Activated CD4-positive, alpha-beta T cell treated with anti-CD3 and anti-CD28 coated beads, Interleukin-2, amount 10 ng/mL, durations not matched to agents 7 days and 5 days (primary cell): ENCODE measurements around the gene NAT10. TPM values are rescaled to one million over a fixed set of nuclear protein-coding genes. Genes with fewer than 3 reads are reported as not detected.

ENCODE experiments used
- CTCF ChIA-PET: fragments of 350-600 bp; sonication (Branson Sonifier 250); formaldehyde crosslinking; loops from one replicate; lab custom pipeline; 2021; ENCODE audit warnings: antibody characterized with exemption; lab: Charles Lee
- POLR2A ChIA-PET: fragments of 350-600 bp; sonication (Branson Sonifier 250); formaldehyde crosslinking; loops from one replicate; lab custom pipeline; 2021; ENCODE audit warnings: antibody characterized with exemption; lab: Charles Lee
- DNase-seq: peaks from one replicate; pipeline ENCODE4 v3.0.0-alpha.2; 2020
- H3K27ac Mint-ChIP-seq: one replicate; pipeline ENCODE4 v1.8.0; 2021; ENCODE audit warnings: mild to moderate bottlenecking, moderate library complexity, mixed read lengths
- H3K27me3 Mint-ChIP-seq: one replicate; pipeline ENCODE4 v1.8.0; 2021; ENCODE audit warnings: mixed read lengths
- H3K36me3 Mint-ChIP-seq: one replicate; pipeline ENCODE4 v1.8.0; 2021; ENCODE audit warnings: low read depth, mixed read lengths
- H3K4me1 Mint-ChIP-seq: one replicate; pipeline ENCODE4 v1.8.0; 2021; ENCODE audit warnings: mixed read lengths
- H3K4me3 Mint-ChIP-seq: one replicate; pipeline ENCODE4 v1.8.0; 2021; ENCODE audit warnings: mild to moderate bottlenecking, moderate library complexity, mixed read lengths
- H3K9me3 Mint-ChIP-seq: one replicate; pipeline ENCODE4 v1.8.0; 2021; ENCODE audit warnings: mixed read lengths
- total RNA-seq, 2 experiments: library from RNA; stranded (reverse); gene quantifications; one replicate each; pipeline ENCODE4 v1.2.3, GENCODE V29; 2021

The NAT10 gene
- total RNA-seq, 2 experiments from 2014 or later, result 73.4 to 82.2 TPM

- POLR2A ChIA-PET, result no interaction called here
- H3K36me3 Mint-ChIP-seq, result no peaks in the 10 kb centered on the region
- peaks cover 2% of the 10 kb centered on the region for H3K4me1 Mint-ChIP-seq
Observed at GRCh38 chr11:34189191-34189590, 83.8 kb downstream of the NAT10 start.

GRCh38 chr11:34190192-34191139, 85.0 kb downstream of the NAT10 start:
- ChIA-PET POLR2A (no interaction called here), CTCF (interaction anchor here (10.0 kb wide), 1 partner anchor 15 kb away, joined by 77 read pairs; no protein-coding TSS in a partner anchor)
- Mint-ChIP-seq H3K27me3 (peaks cover 8% of the 10 kb centered on the region), H3K9me3 (no peaks in the 10 kb centered on the region), H3K27ac (no peak overlapping the region), H3K36me3 (no peaks in the 10 kb centered on the region), H3K4me1 (peaks cover 2% of the 10 kb centered on the region), H3K4me3 (no peak overlapping the region)
- DNase-seq, result no peak

More at GRCh38 chr11:34189191-34189590, 83.8 kb downstream of the NAT10 start:
- peaks cover 8% of the 10 kb centered on the region for H3K27me3 Mint-ChIP-seq
- H3K27ac Mint-ChIP-seq, result no peak overlapping the region
- CTCF ChIA-PET, result interaction anchor here (0.6 to 10.0 kb wide), 3 partner anchors 14 to 1760 kb away, joined by 3 to 77 read pairs (median 3); no protein-coding TSS in a partner anchor
- H3K9me3 Mint-ChIP-seq, result no peaks in the 10 kb centered on the region
- no peak for DNase-seq
- no peak overlapping the region for H3K4me3 Mint-ChIP-seq

GRCh38 chr11:34191578-34191977, 86.1 kb downstream of the NAT10 start:
- Mint-ChIP-seq H3K36me3 (no peaks in the 10 kb centered on the region), H3K27ac (no peak overlapping the region), H3K27me3 (peaks cover 8% of the 10 kb centered on the region), H3K4me1 (peaks cover 2% of the 10 kb centered on the region), H3K9me3 (no peaks in the 10 kb centered on the region), H3K4me3 (no peak overlapping the region)
- CTCF ChIA-PET, result interaction anchor here (0.7 to 10.0 kb wide), 2 partner anchors 12 to 16 kb away, joined by 3 to 77 read pairs; no protein-coding TSS in a partner anchor
- no peak for DNase-seq
- POLR2A ChIA-PET, result no interaction called here

- H3K4me1 Mint-ChIP-seq, result peaks cover 8% of the 10 kb centered on the region
- no peak overlapping the region for H3K27ac Mint-ChIP-seq
- POLR2A ChIA-PET, result no interaction called here
- no peak overlapping the region for H3K4me3 Mint-ChIP-seq
- no peak for DNase-seq
- CTCF ChIA-PET, result interaction anchor here (0.7 to 1.5 kb wide), 5 partner anchors 9 to 57 kb away, joined by 3 to 4 read pairs (median 4); no protein-coding TSS in a partner anchor
- H3K27me3 Mint-ChIP-seq, result peaks cover 8% of the 10 kb centered on the region
- no peaks in the 10 kb centered on the region for H3K36me3 Mint-ChIP-seq
- no peaks in the 10 kb centered on the region for H3K9me3 Mint-ChIP-seq
Observed at GRCh38 chr11:34192481-34193401, 87.3 kb downstream of the NAT10 start.

- no peaks in the 10 kb centered on the region for H3K36me3 Mint-ChIP-seq
- no peak overlapping the region for H3K27ac Mint-ChIP-seq
- DNase-seq, result no peak
- ChIA-PET CTCF (interaction anchor here (0.6 to 2.3 kb wide), 6 partner anchors 10 to 153 kb away, joined by 3 to 6 read pairs (median 4); no protein-coding TSS in a partner anchor), POLR2A (interaction anchor here (0.6 kb wide), 1 partner anchor 59 kb away, joined by 4 read pairs; no protein-coding TSS in a partner anchor)
- H3K27me3 Mint-ChIP-seq, result no peaks in the 10 kb centered on the region
- peaks cover 22% of the 10 kb centered on the region for H3K4me1 Mint-ChIP-seq
- no peaks in the 10 kb centered on the region for H3K9me3 Mint-ChIP-seq
- no peak overlapping the region for H3K4me3 Mint-ChIP-seq
Observed at GRCh38 chr11:34194576-34195335, 89.3 kb downstream of the NAT10 start.

Other genes starting within 250 kb of the NAT10 start
- gene LMO2, start 213.6 kb upstream of the NAT10 start, total RNA-seq, result not detected
- gene CAPRIN1, start 53.9 kb upstream of the NAT10 start, total RNA-seq, result 100 to 1,000 TPM; 202 to 221 TPM